HUES6 (cell line): Measurements from ENCODE around the gene ZYG11A.

Experiments used
- H3K27ac ChIP-seq: 2 replicates; pipeline ENCODE4 v1.7.0; 2013; ENCODE audit warnings: low read depth, mild to moderate bottlenecking, low read length, inconsistent platforms
- H3K27me3 ChIP-seq: 2 replicates; pipeline ENCODE4 v1.6.1; 2013; ENCODE audit warnings: low read length; ENCODE audit not compliant: control insufficient read depth, insufficient read depth
- H3K36me3 ChIP-seq: 2 replicates; pipeline ENCODE4 v1.6.1; 2013; ENCODE audit warnings: low read length; ENCODE audit not compliant: control insufficient read depth, insufficient read depth
- H3K4me1 ChIP-seq: 2 replicates; pipeline ENCODE4 v1.6.1; 2013; ENCODE audit warnings: low read length; ENCODE audit not compliant: control insufficient read depth, insufficient read depth
- H3K4me3 ChIP-seq: 2 replicates; pipeline ENCODE4 v1.5.1; 2013; ENCODE audit warnings: low read depth, low read length
- H3K9ac ChIP-seq: one replicate; pipeline ENCODE4 v1.6.1; 2013; ENCODE audit warnings: mild to moderate bottlenecking, low read length
- H3K9me3 ChIP-seq: 2 replicates; pipeline ENCODE4 v1.6.1; 2013; ENCODE audit warnings: low read depth, low read length; ENCODE audit not compliant: control insufficient read depth, insufficient read depth

ZYG11A gene

GRCh38 chr1:52918201-52918600, 75.6 kb downstream of the ZYG11A start:
- H3K9ac ChIP-seq: no peak overlapping the region
- H3K4me1 ChIP-seq: peaks cover 5% of the 10 kb centered on the region; the same call in 1 of the 2 replicates
- H3K27ac ChIP-seq: no peak overlapping the region
- H3K27me3 ChIP-seq: peaks cover 27% of the 10 kb centered on the region
- 0 out of 2 replicates have a peak, but pooled peaks cover 5% of the 10 kb centered on the region for H3K9me3 ChIP-seq
- H3K4me3 ChIP-seq: no peak overlapping the region
- no peaks in the 10 kb centered on the region for H3K36me3 ChIP-seq

- H3K27me3 ChIP-seq: peaks cover 27% of the 10 kb centered on the region
- 0 out of 2 replicates have a peak, but pooled peaks cover 5% of the 10 kb centered on the region for H3K9me3 ChIP-seq
- H3K9ac ChIP-seq: no peak overlapping the region
- H3K36me3 ChIP-seq: no peaks in the 10 kb centered on the region
- H3K27ac ChIP-seq: no peak overlapping the region
- no peaks in the 10 kb centered on the region for H3K4me1 ChIP-seq
- no peak overlapping the region for H3K4me3 ChIP-seq
These were observed 76.6 kb downstream of the ZYG11A start for GRCh38 chr1:52919051-52919722.

GRCh38 chr1:52919723-52920483, 77.3 kb downstream of the ZYG11A start:
- no peaks in the 10 kb centered on the region for H3K4me1 ChIP-seq
- peaks cover 29% of the 10 kb centered on the region for H3K27me3 ChIP-seq
- 0 out of 2 replicates have a peak, but pooled peaks cover 5% of the 10 kb centered on the region for H3K9me3 ChIP-seq
- no peak overlapping the region for H3K4me3 ChIP-seq
- H3K27ac ChIP-seq: no peak overlapping the region
- no peak overlapping the region for H3K9ac ChIP-seq
- no peaks in the 10 kb centered on the region for H3K36me3 ChIP-seq

- Histone ChIP-seq H3K4me3 (peak overlapping the region; percentile 69), H3K27me3 (peaks cover 35% of the 10 kb centered on the region), H3K4me1 (no peaks in the 10 kb centered on the region), H3K9me3 (0 out of 2 replicates have a peak, but pooled peaks cover 5% of the 10 kb centered on the region), H3K9ac (peak overlapping the region; percentile 27), H3K27ac (peak overlapping the region; percentile 28; the same call in 1 of the 2 replicates), H3K36me3 (no peaks in the 10 kb centered on the region)
These were observed 78.3 kb downstream of the ZYG11A start for GRCh38 chr1:52920791-52921291.

DNA sequence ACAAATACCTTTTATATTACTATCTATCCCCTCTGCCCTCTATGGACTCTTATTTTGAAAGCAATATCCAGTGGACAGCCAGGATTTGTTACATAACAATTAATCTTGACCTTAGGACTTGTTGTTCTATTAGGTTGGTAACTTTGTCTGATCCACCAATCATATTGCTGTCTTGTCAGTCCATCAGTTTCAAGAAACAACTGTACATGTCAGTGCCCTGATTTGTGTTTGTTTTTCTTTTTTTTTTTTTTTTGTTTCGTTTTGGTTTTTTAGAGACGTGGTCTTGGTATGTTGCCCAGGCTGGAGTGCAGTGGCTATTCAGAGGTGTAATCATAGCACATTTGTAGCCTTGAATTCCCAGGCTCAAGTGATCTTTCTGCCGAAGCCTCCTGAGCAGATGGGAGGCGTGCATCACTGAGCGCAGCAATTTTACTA, 83.0 kb downstream of the ZYG11A start:
- Histone ChIP-seq H3K4me1 (peaks cover 5% of the 10 kb centered on the region; the same call in 1 of the 2 replicates), H3K27me3 (peaks cover 63% of the 10 kb centered on the region), H3K27ac (no peak overlapping the region), H3K9ac (no peak overlapping the region), H3K9me3 (no peaks in the 10 kb centered on the region), H3K36me3 (no peaks in the 10 kb centered on the region), H3K4me3 (no peak overlapping the region)

- Histone ChIP-seq H3K4me3 (peak overlapping the region; percentile 82), H3K9me3 (no peaks in the 10 kb centered on the region), H3K36me3 (no peaks in the 10 kb centered on the region), H3K4me1 (peaks cover 5% of the 10 kb centered on the region; the same call in 1 of the 2 replicates), H3K27ac (no peak overlapping the region), H3K27me3 (peaks cover 50% of the 10 kb centered on the region), H3K9ac (no peak overlapping the region)
These were observed 84.3 kb downstream of the ZYG11A start for GRCh38 chr1:52926864-52927211.

DNA sequence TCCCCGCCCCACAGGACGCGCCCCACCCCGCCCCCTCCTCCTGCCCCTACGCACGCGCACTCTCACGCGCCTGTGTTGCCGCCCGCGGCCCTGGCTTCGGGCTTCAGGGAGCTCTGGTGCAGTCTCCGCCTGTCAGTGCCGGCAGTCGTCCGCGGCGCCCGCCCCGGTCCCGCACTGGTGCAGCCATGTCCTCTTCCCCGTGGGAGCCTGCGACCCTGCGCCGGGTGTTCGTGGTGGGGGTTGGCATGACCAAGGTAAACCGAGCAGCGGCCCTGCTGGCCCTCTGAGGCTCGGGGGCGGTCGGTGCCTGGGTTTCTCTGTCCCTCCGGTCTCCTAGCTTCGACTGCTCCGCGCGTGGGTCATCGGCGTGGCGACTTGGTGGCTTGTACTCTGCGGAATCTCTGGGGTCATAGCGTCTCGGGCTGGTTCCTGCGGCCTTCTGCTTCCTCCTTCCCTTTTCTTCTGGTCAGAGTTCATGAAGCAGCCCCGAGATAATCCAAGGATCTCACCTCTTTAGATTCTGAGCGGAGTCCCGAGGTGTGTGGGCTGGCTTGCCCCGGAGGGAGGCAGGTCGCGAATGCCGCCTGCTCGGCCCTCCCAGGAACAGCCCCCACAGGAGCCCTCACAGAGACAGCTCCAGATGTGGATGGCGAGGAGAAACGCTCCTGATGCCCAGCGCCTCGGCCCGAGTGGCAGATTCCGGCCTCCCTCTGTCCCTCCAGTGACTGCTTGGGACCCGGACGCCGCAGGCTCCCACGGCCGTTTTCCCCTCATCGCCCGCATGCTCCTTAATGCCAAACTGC, 84.9 kb downstream of the ZYG11A start, which contains the start of gene SCP2:
Gene SCP2, plus strand, starts transcription at position 65 of the 803 bp plus-strand sequence. Its CDS starts 121 bp downstream, at position 186.
- no peak within 1 kb of the TSS for H3K27ac ChIP-seq
- peak within 1 kb of the TSS; percentile 57 for H3K9ac ChIP-seq
- H3K9me3 ChIP-seq: no peaks in the 10 kb centered on the region
- no peaks in the 10 kb centered on the region for H3K36me3 ChIP-seq
- H3K27me3 ChIP-seq: peaks cover 47% of the 10 kb centered on the region
- peaks cover 5% of the 10 kb centered on the region; the same call in 1 of the 2 replicates for H3K4me1 ChIP-seq
- H3K4me3 ChIP-seq: peak within 1 kb of the TSS; percentile 82

GRCh38 chr1:52928015-52928404, 85.5 kb downstream of the ZYG11A start:
- Histone ChIP-seq H3K4me3 (peak overlapping the region; percentile 82), H3K9ac (peak overlapping the region; percentile 57)

GRCh38 chr1:52929019-52929418, 86.5 kb downstream of the ZYG11A start:
- Histone ChIP-seq H3K9me3 (no peaks in the 10 kb centered on the region), H3K9ac (no peak overlapping the region), H3K4me3 (no peak overlapping the region), H3K27ac (no peak overlapping the region), H3K4me1 (peaks cover 5% of the 10 kb centered on the region; the same call in 1 of the 2 replicates), H3K36me3 (no peaks in the 10 kb centered on the region), H3K27me3 (peaks cover 44% of the 10 kb centered on the region)

More at GRCh38 chr1:52928015-52928404, 85.5 kb downstream of the ZYG11A start:
- H3K27ac ChIP-seq: no peak overlapping the region
- H3K36me3 ChIP-seq: no peaks in the 10 kb centered on the region
- peaks cover 5% of the 10 kb centered on the region; the same call in 1 of the 2 replicates for H3K4me1 ChIP-seq
- H3K9me3 ChIP-seq: no peaks in the 10 kb centered on the region
- peaks cover 44% of the 10 kb centered on the region for H3K27me3 ChIP-seq

DNA sequence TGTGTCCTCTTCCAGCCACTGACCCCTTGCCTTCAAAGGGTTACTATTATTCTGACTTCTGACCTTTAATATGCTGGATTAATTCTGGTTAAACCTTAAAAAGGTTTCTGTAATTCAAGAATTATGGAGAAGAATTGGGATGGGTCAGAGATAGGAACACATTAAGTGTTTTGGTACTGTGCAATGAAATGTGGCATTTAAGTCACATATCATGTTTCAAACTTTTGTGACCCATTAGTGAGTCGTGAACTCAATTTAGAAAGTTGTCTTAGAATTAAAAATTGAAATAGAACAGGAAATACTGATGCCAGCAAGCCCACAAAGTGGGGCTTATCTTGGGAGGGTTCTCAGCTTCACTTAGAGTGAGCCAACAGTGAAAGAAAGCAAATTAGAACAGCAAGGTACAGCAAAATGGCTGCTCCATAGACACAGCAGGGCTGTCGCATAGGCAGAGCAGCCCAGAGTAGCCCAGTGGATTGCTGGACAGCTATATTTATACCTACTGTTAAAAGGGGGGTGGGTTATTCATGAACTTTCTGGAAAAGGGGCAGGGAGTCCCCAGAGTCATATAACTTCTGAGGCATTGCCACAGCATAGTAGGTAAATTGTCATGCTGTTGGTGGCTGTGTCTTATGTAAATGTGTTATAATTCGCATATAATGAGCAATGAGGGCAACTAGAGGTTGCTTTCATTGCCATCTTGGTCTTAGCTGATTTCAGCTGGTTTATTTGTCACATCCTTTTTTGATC, 95.0 kb downstream of the ZYG11A start:
- Histone ChIP-seq H3K27me3 (no peaks in the 10 kb centered on the region), H3K9me3 (no peaks in the 10 kb centered on the region), H3K4me3 (no peak overlapping the region), H3K4me1 (no peaks in the 10 kb centered on the region), H3K36me3 (no peaks in the 10 kb centered on the region), H3K27ac (no peak overlapping the region), H3K9ac (no peak overlapping the region)
